ENCODE data around the gene ROBO1.

DNA sequence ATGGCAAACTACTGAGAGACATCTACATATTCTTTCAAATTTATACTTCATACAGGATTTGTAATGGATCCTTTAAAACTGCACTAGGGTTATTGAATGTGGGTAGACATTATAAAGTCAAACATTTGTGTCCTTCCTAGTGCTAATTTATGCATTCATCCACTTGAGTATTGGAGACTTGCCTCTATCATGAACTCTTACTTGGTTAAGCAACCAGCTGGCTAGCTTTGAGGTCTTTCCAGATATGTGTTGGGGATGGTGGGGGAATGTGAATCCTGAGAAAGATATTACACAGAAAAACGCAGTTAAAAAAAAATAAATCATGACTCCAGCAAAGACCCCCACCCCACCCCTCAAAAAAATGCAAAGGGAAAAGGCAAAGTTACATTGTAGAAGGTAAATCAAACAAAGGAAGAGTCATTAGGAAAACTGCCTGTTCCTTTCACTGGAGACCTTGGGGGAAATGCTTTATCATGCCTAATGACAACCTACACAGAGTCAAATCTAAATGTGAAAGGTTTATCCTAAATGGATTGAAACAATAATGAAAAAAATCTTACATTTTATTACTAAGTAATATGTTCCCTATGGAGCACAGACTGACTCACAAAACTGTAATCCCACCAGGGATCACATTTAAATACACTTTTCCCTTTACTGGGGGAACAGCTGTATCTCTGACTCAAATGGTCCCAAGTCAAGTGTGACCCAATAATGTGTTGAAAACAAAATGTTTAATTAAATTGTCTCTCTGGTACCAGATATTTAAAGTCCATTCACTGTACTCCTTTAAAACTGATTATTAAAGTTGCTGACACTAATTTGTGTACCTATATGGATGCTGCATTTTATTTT is 522.3 kb downstream of the ROBO1 start:
- TF ChIP-seq, protein P1, sequence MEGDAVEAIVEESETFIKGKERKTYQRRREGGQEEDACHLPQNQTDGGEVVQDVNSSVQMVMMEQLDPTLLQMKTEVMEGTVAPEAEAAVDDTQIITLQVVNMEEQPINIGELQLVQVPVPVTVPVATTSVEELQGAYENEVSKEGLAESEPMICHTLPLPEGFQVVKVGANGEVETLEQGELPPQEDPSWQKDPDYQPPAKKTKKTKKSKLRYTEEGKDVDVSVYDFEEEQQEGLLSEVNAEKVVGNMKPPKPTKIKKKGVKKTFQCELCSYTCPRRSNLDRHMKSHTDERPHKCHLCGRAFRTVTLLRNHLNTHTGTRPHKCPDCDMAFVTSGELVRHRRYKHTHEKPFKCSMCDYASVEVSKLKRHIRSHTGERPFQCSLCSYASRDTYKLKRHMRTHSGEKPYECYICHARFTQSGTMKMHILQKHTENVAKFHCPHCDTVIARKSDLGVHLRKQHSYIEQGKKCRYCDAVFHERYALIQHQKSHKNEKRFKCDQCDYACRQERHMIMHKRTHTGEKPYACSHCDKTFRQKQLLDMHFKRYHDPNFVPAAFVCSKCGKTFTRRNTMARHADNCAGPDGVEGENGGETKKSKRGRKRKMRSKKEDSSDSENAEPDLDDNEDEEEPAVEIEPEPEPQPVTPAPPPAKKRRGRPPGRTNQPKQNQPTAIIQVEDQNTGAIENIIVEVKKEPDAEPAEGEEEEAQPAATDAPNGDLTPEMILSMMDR (IDR thresholded peaks at IDR 0.05): no peak
- TF ChIP-seq POLR2A (IDR thresholded peaks at IDR 0.05): no peak

All from thyroid gland (tissue), 4 donors.